ENCODE data around the gene FOSL2.

Gene FOSL2

GRCh38 chr2:28375236-28375635 is 17.4 kb upstream of the FOSL2 start:
- no peak for DNase-seq (ENCODE audit: low read depth)

- DNase-seq (ENCODE audit: low read depth): no peak
Measured at GRCh38 chr2:28375742-28376631, 16.7 kb upstream of the FOSL2 start.

GRCh38 chr2:28377195-28377816 is 15.4 kb upstream of the FOSL2 start:
- DNase-seq (ENCODE audit: low read depth): no peak

GRCh38 chr2:28377984-28378678 is 14.5 kb upstream of the FOSL2 start:
- DNase-seq (ENCODE audit: low read depth): no peak

- no peak for DNase-seq (ENCODE audit: low read depth)
Measured at GRCh38 chr2:28378679-28379584, 13.7 kb upstream of the FOSL2 start.

GRCh38 chr2:28380219-28380618 is 12.4 kb upstream of the FOSL2 start:
- no peak for DNase-seq (ENCODE audit: low read depth)

GRCh38 chr2:28381225-28382180 is 11.2 kb upstream of the FOSL2 start:
- no peak for DNase-seq (ENCODE audit: low read depth)

GRCh38 chr2:28382755-28383154 is 9.9 kb upstream of the FOSL2 start:
- no peak for DNase-seq (ENCODE audit: low read depth)

- DNase-seq (ENCODE audit: low read depth): no peak
Measured at GRCh38 chr2:28387082-28387960, 5.3 kb upstream of the FOSL2 start.

GRCh38 chr2:28389399-28390240 is 3.0 kb upstream of the FOSL2 start:
- DNase-seq (ENCODE audit: low read depth): no peak

GRCh38 chr2:28390241-28390745 is 2.4 kb upstream of the FOSL2 start:
- DNase-seq (ENCODE audit: low read depth): peak; percentile 75

- no peak for DNase-seq (ENCODE audit: low read depth)
Measured at GRCh38 chr2:28390746-28391563, 1.7 kb upstream of the FOSL2 start.

- DNase-seq (ENCODE audit: low read depth): no peak
Measured at GRCh38 chr2:28391564-28392296, 928 bp upstream of the FOSL2 start.

GRCh38 chr2:28393114-28393836 is 617 bp downstream of the FOSL2 start:
- DNase-seq (ENCODE audit: low read depth): no peak

- DNase-seq (ENCODE audit: low read depth): no peak
Measured at GRCh38 chr2:28394331-28394877, 1.7 kb downstream of the FOSL2 start.

- no peak for DNase-seq (ENCODE audit: low read depth)
Measured at GRCh38 chr2:28394997-28395333, 2.3 kb downstream of the FOSL2 start.

Measured in T follicular helper cell (primary cell).